ENCODE results near the gene SNX21. TPM values are rescaled to one million over a fixed set of nuclear protein-coding genes. Genes with fewer than 3 reads are reported as not detected.

SNX21 gene
- total RNA-seq, 4 donors from 2014 or later: 36.7 to 222 (median 63.0) TPM

- WGBS, 2 donors (ENCODE audit: low coverage in 1 of 2): 5% methylated on average over 45 of the region's 79 CpGs; no CpG with 5 or more reads in 1 of the 2 donors
- Histone ChIP-seq H3K9me3 (no peaks in the 10 kb centered on the region), H3K27me3 (no peaks in the 10 kb centered on the region), H3K36me3 (peaks cover 0 to 12% (median 2%) of the 10 kb centered on the region in 4 donors), H3K27ac (peak overlapping the region; percentile 87 to 90 (median 88)), H3K4me1 (peaks cover 15 to 41% (median 32%) of the 10 kb centered on the region in 4 donors), H3K4me3 (peak overlapping the region; percentile 70 to 84 (median 76))
- intact Hi-C loops (cut with DNase I; ENCODE audit: low total_unique reads) (loop anchor here (1.0 to 10.0 kb wide), 2 partner anchors 81 to 96 kb away; partner anchors contain the start of genes DNTTIP1 and WFDC3), in situ Hi-C loops (cut with MboI; ENCODE audit: low pct_ligation_motif_present in 1 of 4, low pct_unique_long_range_greater_than_20kb in 1 of 4, low sequenced_read_pairs in 3 of 4) (no loop called here)
- no peak for TF ChIP-seq POLR2A (IDR thresholded peaks at IDR 0.05)
- TF ChIP-seq POLR2AphosphoS5 (IDR thresholded peaks at IDR 0.05): peak in 2 of 3 donors; percentile 22 to 49
- TF ChIP-seq CTCF (IDR thresholded peaks at IDR 0.05): peak; percentile 57 to 74 (median 61)
- no peak for TF ChIP-seq EP300 (IDR thresholded peaks at IDR 0.05; ENCODE audit: low read depth)
- DNase-seq: peak; percentile 85
Measured at GRCh38 chr20:45890077-45890984, 56.7 kb downstream of the SNX21 start.

- intact Hi-C loops (cut with DNase I; ENCODE audit: low total_unique reads): loop anchor here (1.0 to 10.0 kb wide), 2 partner anchors 80 to 96 kb away; partner anchors contain the start of genes DNTTIP1 and WFDC3
- peaks cover 0 to 18% (median 2%) of the 10 kb centered on the region in 4 donors for H3K36me3 ChIP-seq
- H3K4me3 ChIP-seq: peak within 1 kb of the TSS; percentile 70 to 84 (median 76)
Measured at GRCh38 chr20:45890985-45891983, 57.7 kb downstream of the SNX21 start, which contains the start of the genes CTSA and NEURL2. CTSA (plus strand) TSS chr20:45891335; CDS start chr20:45891569, 234 bp downstream. NEURL2 (minus strand) TSS chr20:45891208; CDS start chr20:45890991, 217 bp downstream.

GRCh38 chr20:45892049-45892825 is 58.6 kb downstream of the SNX21 start:
- Histone ChIP-seq H3K4me3 (peak overlapping the region; percentile 70 to 84 (median 76)), H3K36me3 (peaks cover 0 to 26% (median 5%) of the 10 kb centered on the region in 4 donors), H3K27ac (peak overlapping the region; percentile 87 to 90 (median 88)), H3K4me1 (peaks cover 15 to 41% (median 32%) of the 10 kb centered on the region in 4 donors), H3K9me3 (no peaks in the 10 kb centered on the region), H3K27me3 (no peaks in the 10 kb centered on the region)
- intact Hi-C loops (cut with DNase I; ENCODE audit: low total_unique reads): loop anchor here (10.0 kb wide), 1 partner anchor 97 kb away; the partner anchor contains the start of genes DNTTIP1 and WFDC3
- in situ Hi-C loops (cut with MboI; ENCODE audit: low pct_ligation_motif_present in 1 of 4, low pct_unique_long_range_greater_than_20kb in 1 of 4, low sequenced_read_pairs in 3 of 4): no loop called here
- TF ChIP-seq CTCF (IDR thresholded peaks at IDR 0.05) (no peak), POLR2AphosphoS5 (IDR thresholded peaks at IDR 0.05) (no peak), POLR2A (IDR thresholded peaks at IDR 0.05) (no peak), EP300 (IDR thresholded peaks at IDR 0.05; ENCODE audit: low read depth) (no peak)
- 71 to 77% methylated on average over 3 to 9 of the region's 9 CpGs for WGBS, 2 donors (ENCODE audit: low coverage in 1 of 2)
- DNase-seq: peak; percentile 40

More at GRCh38 chr20:45890985-45891983, 57.7 kb downstream of the SNX21 start, which contains the start of the genes CTSA and NEURL2:
- 1% methylated on average over 18 of the region's 78 CpGs; no CpG with 5 or more reads in 1 of the 2 donors for whole genome bisulfite sequencing, 2 donors (ENCODE audit: low coverage in 1 of 2)
- TF ChIP-seq CTCF (IDR thresholded peaks at IDR 0.05) (peak in 1 of 5 experiments; percentile 8), POLR2A (IDR thresholded peaks at IDR 0.05) (peak; percentile 73), POLR2AphosphoS5 (IDR thresholded peaks at IDR 0.05) (peak; percentile 91 to 93 (median 92)), EP300 (IDR thresholded peaks at IDR 0.05; ENCODE audit: low read depth) (peak; percentile 58)
- Histone ChIP-seq H3K27me3 (no peaks in the 10 kb centered on the region), H3K27ac (peak within 1 kb of the TSS; percentile 87 to 90 (median 88)), H3K4me1 (peaks cover 15 to 41% (median 32%) of the 10 kb centered on the region in 4 donors), H3K9me3 (no peaks in the 10 kb centered on the region)
- peak; percentile 97 for DNase-seq
- in situ Hi-C loops (cut with MboI; ENCODE audit: low pct_ligation_motif_present in 1 of 4, low pct_unique_long_range_greater_than_20kb in 1 of 4, low sequenced_read_pairs in 3 of 4): no loop called here

Other genes starting within 250 kb of the SNX21 start
- not detected for gene WFDC10A, start 204.1 kb upstream of the SNX21 start, total RNA-seq
- gene WFDC9, start 202.5 kb upstream of the SNX21 start, total RNA-seq: not detected
- gene WFDC11, start 163.6 kb upstream of the SNX21 start, total RNA-seq: not detected
- not detected for gene WFDC13, start 131.8 kb upstream of the SNX21 start, total RNA-seq
- 1 to 10 TPM in 1 of 4 donors, not detected in 3; 1.9 TPM for gene WFDC10B, start 128.8 kb upstream of the SNX21 start, total RNA-seq
- gene SPINT4, start 111.5 kb upstream of the SNX21 start, total RNA-seq: not detected
- gene WFDC3, start 41.9 kb upstream of the SNX21 start, total RNA-seq: 10 to 100 TPM in 1 of 4 donors, 1 to 10 TPM in 3; 1.7 to 14.9 (median 2.6) TPM
- 100 to 1,000 TPM in 1 of 4 donors, 10 to 100 TPM in 3; 14.9 to 210 (median 37.0) TPM for gene DNTTIP1, start 41.8 kb upstream of the SNX21 start, total RNA-seq
- gene UBE2C, start 21.2 kb upstream of the SNX21 start, total RNA-seq: 10 to 100 TPM in 1 of 4 donors, 1 to 10 TPM in 3; 2.7 to 27.1 (median 6.9) TPM
- 10 to 100 TPM in 1 of 4 donors, 1 to 10 TPM in 2, not detected in 1; 3.5 to 36.3 (median 4.6) TPM for gene TNNC2, start 6.5 kb upstream of the SNX21 start, total RNA-seq
- gene ACOT8, start 23.6 kb downstream of the SNX21 start, total RNA-seq: 100 to 1,000 TPM in 1 of 4 donors, 10 to 100 TPM in 3; 84.6 to 108 (median 99.7) TPM
- 1 to 10 TPM; 2.2 to 8.3 (median 5.7) TPM for gene ZSWIM3, start 23.8 kb downstream of the SNX21 start, total RNA-seq
- 10 to 100 TPM; 11.0 to 82.6 (median 16.0) TPM for gene ZSWIM1, start 47.4 kb downstream of the SNX21 start, total RNA-seq
- 100 to 1,000 TPM in 1 of 4 donors, 1 to 10 TPM in 3; 3.7 to 103 (median 6.0) TPM for gene SPATA25, start 53.8 kb downstream of the SNX21 start, total RNA-seq
- 10 to 100 TPM; 14.7 to 30.4 (median 18.1) TPM for gene NEURL2, start 57.4 kb downstream of the SNX21 start, total RNA-seq
- 100 to 1,000 TPM; 197 to 971 (median 466) TPM for gene CTSA, start 57.5 kb downstream of the SNX21 start, total RNA-seq
- gene PLTP, start 78.4 kb downstream of the SNX21 start, total RNA-seq: 10 to 100 TPM; 17.7 to 79.9 (median 59.9) TPM
- 10 to 100 TPM; 23.5 to 52.0 (median 32.0) TPM for gene PCIF1, start 100.9 kb downstream of the SNX21 start, total RNA-seq
- gene ZNF335, start 138.4 kb downstream of the SNX21 start, total RNA-seq: 10 to 100 TPM; 27.0 to 80.0 (median 32.4) TPM
- 1 to 10 TPM in 1 of 4 donors, not detected in 3; 3.8 TPM for gene MMP9, start 175.1 kb downstream of the SNX21 start, total RNA-seq
- not detected for gene SLC12A5, start 195.4 kb downstream of the SNX21 start, total RNA-seq